Measurements from ENCODE around the gene RMRP. TPM values are rescaled to one million over a fixed set of nuclear protein-coding genes. Genes with fewer than 3 reads are reported as not detected.
A peak's percentile ranks its signal among the peaks of the same experiment; 100 is the strongest.

Gene RMRP
- total and polyA plus RNA-seq, 10 of the 15 experiments (the other 5 are each of a cell fraction or from before 2014, with no cell fraction given), result 12.0 to 42,450 (median 6,418) TPM; not detected in 4

GRCh38 chr9:35658137-35658967, 533 bp upstream of the RMRP start, which contains the start of gene CCDC107:
CCDC107 (plus strand) TSS chr9:35658292; CDS start chr9:35658380, 88 bp downstream.
- WGBS (ENCODE audit: insufficient coverage, insufficient replicate concordance, low lambda C conversion rate, missing lambda C conversion rate), result 1% methylated on average over 67 of the region's 67 CpGs
- H2AFZ ChIP-seq (ENCODE audit: control insufficient read depth, low read depth, low read length), result peak within 1 kb of the TSS; percentile 64
- intact Hi-C loops (cut with micrococcal nuclease; ENCODE audit: unreplicated experiment), result loop anchor here (1.0 to 10.0 kb wide), 3 partner anchors 54 to 166 kb away; partner anchors contain the start of genes FAM221B and TMEM8B
- no peak for FAIRE-seq
- H4K20me1 ChIP-seq (ENCODE audit: control insufficient read depth, insufficient read depth), result no peaks in the 10 kb centered on the region
- H3K27me3 ChIP-seq (replicated peaks in 1 of 2; ENCODE audit: control insufficient read depth in 2 of 2, insufficient read depth in 2 of 2, low read length in 1 of 2), result no peaks in the 10 kb centered on the region
- SMC1A ChIA-PET (ENCODE audit: uncharacterized antibody, unreplicated experiment), result interaction anchor here (0.6 to 12.5 kb wide), 16 partner anchors 8 to 224 kb away, joined by 3 to 145 read pairs (median 3); partner anchors contain the start of genes CREB3, HINT2, SIT1 and TLN1
- CTCF ChIA-PET, result interaction anchor here (0.5 to 13.5 kb wide), 21 partner anchors 11 to 224 kb away, joined by 3 to 227 read pairs (median 5); partner anchors contain the start of genes CREB3, GBA2, RGP1 and TESK1
- H3K79me2 ChIP-seq (ENCODE audit: control insufficient read depth, insufficient read depth, low read length), result peaks cover 27% of the 10 kb centered on the region
- peaks cover 26% of the 10 kb centered on the region for H3K4me1 ChIP-seq (ENCODE audit: control insufficient read depth, insufficient read depth, low read length)
- in situ Hi-C loops (cut with MboI), result no loop called here
- RAD21 ChIA-PET (ENCODE audit: unreplicated experiment), result interaction anchor here (0.6 to 5.2 kb wide), 22 partner anchors 8 to 543 kb away, joined by 3 to 60 read pairs (median 5); partner anchors contain the start of genes ATOSB, CREB3, SPAG8 and TESK1
- H3K36me3 ChIP-seq (ENCODE audit: control insufficient read depth in 2 of 2, insufficient read depth in 2 of 2, low read length in 1 of 2), result peaks cover 6 to 9% of the 10 kb centered on the region in 2 experiments; a peak in 3 of 4 replicates
- peak; percentile 84 for ATAC-seq
- H3K27ac ChIP-seq (ENCODE audit: control insufficient read depth, insufficient read depth), result peak within 1 kb of the TSS; percentile 90
- H3K9ac ChIP-seq (ENCODE audit: control insufficient read depth, insufficient read depth, low read length), result peak within 1 kb of the TSS; percentile 78
- H3K4me2 ChIP-seq (ENCODE audit: control insufficient read depth, insufficient read depth), result peak within 1 kb of the TSS; percentile 95
- peak within 1 kb of the TSS; percentile 85 for H3K4me3 ChIP-seq
- TSS peak; percentile 81 for BruUV-seq (replicated peaks)
- POLR2A ChIA-PET, result interaction anchor here (0.6 to 10.9 kb wide), 17 partner anchors 10 to 186 kb away, joined by 3 to 163 read pairs (median 5); partner anchors contain the start of genes CD72, CREB3, HINT2 and RGP1
- H3K9me3 ChIP-seq (replicated peaks; ENCODE audit: control insufficient read depth, insufficient read depth, low read length), result no peaks in the 10 kb centered on the region
- no peak for DNase-seq (ENCODE audit: low read depth, low spot score)
- TF ChIP-seq HDGF (IDR thresholded peaks at IDR 0.05) (0 out of 2 replicates have a peak, but pooled peaks have one; percentile 26), IKZF2 (IDR thresholded peaks at IDR 0.05) (peak in 1 of 2 experiments; percentile 17; a peak in 1 of 4 replicates), NR2C1 (IDR thresholded peaks at IDR 0.05) (no peak), ZNF24 (IDR thresholded peaks at IDR 0.05) (peak; percentile 9; the same call in 1 of the 2 replicates), POLR2AphosphoS5 (IDR thresholded peaks at IDR 0.05; ENCODE audit: low read length) (peak; percentile 61; the same call in 1 of the 2 replicates), SKIL (IDR thresholded peaks at IDR 0.05; ENCODE audit: low read depth, poor library complexity, severe bottlenecking) (peak; percentile 15), DPF2 (IDR thresholded peaks at IDR 0.05) (peak; percentile 59), ZNF207 (IDR thresholded peaks at IDR 0.05; ENCODE audit: borderline replicate concordance) (peak; percentile 16; the same call in 1 of the 2 replicates), TCF12 (IDR thresholded peaks at IDR 0.05; ENCODE audit: low read depth, low read length) (0 out of 2 replicates have a peak, but pooled peaks have one; percentile 14), RELA (IDR thresholded peaks at IDR 0.05; ENCODE audit: borderline replicate concordance, partially characterized antibody) (no peak), NR2F1 (conservative IDR thresholded peaks at IDR 0.05) (0 out of 2 replicates have a peak, but pooled peaks have one; percentile 52), ZNF622 (IDR thresholded peaks at IDR 0.05) (no peak)
- TF ChIP-seq, protein P1, sequence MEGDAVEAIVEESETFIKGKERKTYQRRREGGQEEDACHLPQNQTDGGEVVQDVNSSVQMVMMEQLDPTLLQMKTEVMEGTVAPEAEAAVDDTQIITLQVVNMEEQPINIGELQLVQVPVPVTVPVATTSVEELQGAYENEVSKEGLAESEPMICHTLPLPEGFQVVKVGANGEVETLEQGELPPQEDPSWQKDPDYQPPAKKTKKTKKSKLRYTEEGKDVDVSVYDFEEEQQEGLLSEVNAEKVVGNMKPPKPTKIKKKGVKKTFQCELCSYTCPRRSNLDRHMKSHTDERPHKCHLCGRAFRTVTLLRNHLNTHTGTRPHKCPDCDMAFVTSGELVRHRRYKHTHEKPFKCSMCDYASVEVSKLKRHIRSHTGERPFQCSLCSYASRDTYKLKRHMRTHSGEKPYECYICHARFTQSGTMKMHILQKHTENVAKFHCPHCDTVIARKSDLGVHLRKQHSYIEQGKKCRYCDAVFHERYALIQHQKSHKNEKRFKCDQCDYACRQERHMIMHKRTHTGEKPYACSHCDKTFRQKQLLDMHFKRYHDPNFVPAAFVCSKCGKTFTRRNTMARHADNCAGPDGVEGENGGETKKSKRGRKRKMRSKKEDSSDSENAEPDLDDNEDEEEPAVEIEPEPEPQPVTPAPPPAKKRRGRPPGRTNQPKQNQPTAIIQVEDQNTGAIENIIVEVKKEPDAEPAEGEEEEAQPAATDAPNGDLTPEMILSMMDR (IDR thresholded peaks at IDR 0.05 in 2 of 3, conservative IDR thresholded peaks at IDR 0.05 in 1 of 3; ENCODE audit: control insufficient read depth in 2 of 3, extremely low read depth in 1 of 3, insufficient read depth in 1 of 3, low read depth in 3 of 3, low read length in 3 of 3), result peak; percentile 47 to 76 (median 64)
- TF ChIP-seq, protein P2, sequence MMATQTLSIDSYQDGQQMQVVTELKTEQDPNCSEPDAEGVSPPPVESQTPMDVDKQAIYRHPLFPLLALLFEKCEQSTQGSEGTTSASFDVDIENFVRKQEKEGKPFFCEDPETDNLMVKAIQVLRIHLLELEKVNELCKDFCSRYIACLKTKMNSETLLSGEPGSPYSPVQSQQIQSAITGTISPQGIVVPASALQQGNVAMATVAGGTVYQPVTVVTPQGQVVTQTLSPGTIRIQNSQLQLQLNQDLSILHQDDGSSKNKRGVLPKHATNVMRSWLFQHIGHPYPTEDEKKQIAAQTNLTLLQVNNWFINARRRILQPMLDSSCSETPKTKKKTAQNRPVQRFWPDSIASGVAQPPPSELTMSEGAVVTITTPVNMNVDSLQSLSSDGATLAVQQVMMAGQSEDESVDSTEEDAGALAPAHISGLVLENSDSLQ (IDR thresholded peaks at IDR 0.05), result no peak
- TF ChIP-seq, protein P3, sequence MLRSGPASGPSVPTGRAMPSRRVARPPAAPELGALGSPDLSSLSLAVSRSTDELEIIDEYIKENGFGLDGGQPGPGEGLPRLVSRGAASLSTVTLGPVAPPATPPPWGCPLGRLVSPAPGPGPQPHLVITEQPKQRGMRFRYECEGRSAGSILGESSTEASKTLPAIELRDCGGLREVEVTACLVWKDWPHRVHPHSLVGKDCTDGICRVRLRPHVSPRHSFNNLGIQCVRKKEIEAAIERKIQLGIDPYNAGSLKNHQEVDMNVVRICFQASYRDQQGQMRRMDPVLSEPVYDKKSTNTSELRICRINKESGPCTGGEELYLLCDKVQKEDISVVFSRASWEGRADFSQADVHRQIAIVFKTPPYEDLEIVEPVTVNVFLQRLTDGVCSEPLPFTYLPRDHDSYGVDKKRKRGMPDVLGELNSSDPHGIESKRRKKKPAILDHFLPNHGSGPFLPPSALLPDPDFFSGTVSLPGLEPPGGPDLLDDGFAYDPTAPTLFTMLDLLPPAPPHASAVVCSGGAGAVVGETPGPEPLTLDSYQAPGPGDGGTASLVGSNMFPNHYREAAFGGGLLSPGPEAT (IDR thresholded peaks at IDR 0.05; ENCODE audit: low read depth), result no peak
